OCI-LY7 (cell line): ENCODE measurements around the gene COL23A1.

Source experiments
- EZH2phosphoT487 ChIP-seq: fragments of 200-600 bp; sonication (generic); IDR thresholded peaks from 2 replicates; pipeline ENCODE4 v1.6.1; 2018; ENCODE audit warnings: low read depth, borderline replicate concordance, mild to moderate bottlenecking, mixed run types, antibody characterized with exemption, low read length, moderate library complexity, mixed read lengths
- TF ChIP-seq, protein P1 (sequence below): fragments of 200-600 bp; sonication (generic); conservative IDR thresholded peaks from 2 replicates; pipeline ENCODE4 v1.5.1; 2014; ENCODE audit warnings: mild to moderate bottlenecking, antibody characterized with exemption, low read length, moderate library complexity, mixed read lengths

DNA sequence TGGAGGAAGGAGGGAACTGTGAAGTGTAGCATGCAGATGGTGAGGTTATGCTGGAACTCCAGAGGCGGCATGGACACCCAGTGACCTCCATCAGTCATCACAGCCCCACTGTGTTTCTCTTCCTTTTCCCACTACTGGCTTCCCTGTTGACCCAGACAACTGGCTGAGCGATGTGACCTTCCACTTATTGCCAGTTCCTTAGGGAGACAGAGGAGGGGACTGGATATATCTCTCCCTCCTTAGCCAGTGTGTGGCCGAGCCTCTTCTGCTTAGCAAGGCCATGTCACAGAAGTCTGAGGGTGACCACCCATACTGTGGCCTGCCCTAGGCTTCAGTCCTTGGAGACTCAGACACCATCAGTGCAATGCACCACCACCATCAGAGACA is 354.6 kb downstream of the COL23A1 start:
- TF ChIP-seq, protein P1, sequence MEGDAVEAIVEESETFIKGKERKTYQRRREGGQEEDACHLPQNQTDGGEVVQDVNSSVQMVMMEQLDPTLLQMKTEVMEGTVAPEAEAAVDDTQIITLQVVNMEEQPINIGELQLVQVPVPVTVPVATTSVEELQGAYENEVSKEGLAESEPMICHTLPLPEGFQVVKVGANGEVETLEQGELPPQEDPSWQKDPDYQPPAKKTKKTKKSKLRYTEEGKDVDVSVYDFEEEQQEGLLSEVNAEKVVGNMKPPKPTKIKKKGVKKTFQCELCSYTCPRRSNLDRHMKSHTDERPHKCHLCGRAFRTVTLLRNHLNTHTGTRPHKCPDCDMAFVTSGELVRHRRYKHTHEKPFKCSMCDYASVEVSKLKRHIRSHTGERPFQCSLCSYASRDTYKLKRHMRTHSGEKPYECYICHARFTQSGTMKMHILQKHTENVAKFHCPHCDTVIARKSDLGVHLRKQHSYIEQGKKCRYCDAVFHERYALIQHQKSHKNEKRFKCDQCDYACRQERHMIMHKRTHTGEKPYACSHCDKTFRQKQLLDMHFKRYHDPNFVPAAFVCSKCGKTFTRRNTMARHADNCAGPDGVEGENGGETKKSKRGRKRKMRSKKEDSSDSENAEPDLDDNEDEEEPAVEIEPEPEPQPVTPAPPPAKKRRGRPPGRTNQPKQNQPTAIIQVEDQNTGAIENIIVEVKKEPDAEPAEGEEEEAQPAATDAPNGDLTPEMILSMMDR: no peak
- no peak for TF ChIP-seq EZH2phosphoT487
